H1 (cell line): Measurements from ENCODE around the gene GNB5. TPM values are rescaled to one million over a fixed set of nuclear protein-coding genes. Genes with fewer than 3 reads are reported as not detected.

Source experiments
- CHD2 ChIP-seq: IDR thresholded peaks from 2 replicates; pipeline ENCODE4 v1.6.1; 2012; ENCODE audit warnings: low read length, improper control_type of control experiment
- FOSL1 ChIP-seq: IDR thresholded peaks from 2 replicates; pipeline ENCODE4 v1.6.1; 2011; ENCODE audit warnings: mild to moderate bottlenecking, low read depth, low read length, moderate library complexity; ENCODE audit not compliant: insufficient read depth
- HDAC6 ChIP-seq: IDR thresholded peaks from one replicate; pipeline ENCODE4 v1.7.1; 2012; ENCODE audit warnings: low read depth, mild to moderate bottlenecking, inconsistent platforms, low read length, moderate library complexity
- POU5F1 ChIP-seq: IDR thresholded peaks from 2 replicates; pipeline ENCODE4 v1.6.1; 2011; ENCODE audit warnings: low read depth, mild to moderate bottlenecking, low read length, moderate library complexity
- polyA plus RNA-seq, 7 experiments: library from polyadenylated mRNA; depleted of rRNA in 3 of 7; stranded (reverse) in 5 of 7; unstranded in 2 of 7; fragments of >200 nt in 5 of 7; fragments of 200-250 nt in 2 of 7; gene quantifications; 1 replicate in 5 of 7; 2 replicates in 1 of 7; 4 replicates in 1 of 7; pipeline versions ENCODE4 v1.2.1 to v1.2.3, GENCODE V29; 2011 to 2013; ENCODE audit warnings: missing spikeins in 2 of 7, mixed read lengths in 2 of 7
- total RNA-seq: library from RNA; stranded (reverse); fragmentation: NEBNext Ultra II Directional; extraction: Animal tissue kit (Norgen Biotek cat#: 25700); gene quantifications from 2 replicates; pipeline ENCODE4 v1.2.1, GENCODE V29; 2021
- TF ChIP-seq, protein P1 (sequence below): IDR thresholded peaks from 2 replicates; pipeline ENCODE4 v1.6.1; 2011; ENCODE audit warnings: low read depth, mild to moderate bottlenecking, low read length; ENCODE audit not compliant: insufficient read depth

GNB5 gene
- total and polyA plus RNA-seq, 2 of the 8 experiments (the other 6 are each of a cell fraction or from before 2014, with no cell fraction given): 21.7 to 42.5 TPM

DNA sequence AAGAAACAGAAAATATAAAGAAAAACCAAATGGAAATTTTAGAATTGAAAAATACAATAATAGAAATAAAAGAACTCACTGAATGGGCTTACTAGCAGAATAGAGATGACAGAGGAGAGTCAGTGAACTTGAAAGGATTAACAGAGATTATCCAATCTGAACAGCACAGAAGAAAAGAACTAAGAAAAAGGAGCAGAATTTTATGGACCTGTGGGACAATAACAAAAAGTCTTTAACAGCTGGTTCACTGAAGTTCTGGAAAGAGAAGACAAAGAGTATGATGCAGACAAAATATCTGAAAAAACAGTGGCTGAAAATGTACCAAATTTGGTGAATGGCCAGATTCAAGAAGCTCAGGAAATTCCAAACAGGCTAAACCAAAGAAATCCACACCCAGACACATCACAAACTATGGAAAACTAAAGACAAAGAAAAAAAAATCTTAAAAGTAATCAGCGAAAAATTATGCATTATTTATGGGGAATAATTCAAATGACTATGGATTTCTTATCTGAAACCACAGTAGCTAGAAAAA, 9.7 kb upstream of the GNB5 start (continued):
- TF ChIP-seq POU5F1: no peak
- TF ChIP-seq, protein P1, sequence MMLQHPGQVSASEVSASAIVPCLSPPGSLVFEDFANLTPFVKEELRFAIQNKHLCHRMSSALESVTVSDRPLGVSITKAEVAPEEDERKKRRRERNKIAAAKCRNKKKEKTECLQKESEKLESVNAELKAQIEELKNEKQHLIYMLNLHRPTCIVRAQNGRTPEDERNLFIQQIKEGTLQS: no peak
- no peak for TF ChIP-seq CHD2
- no peak for TF ChIP-seq HDAC6
- no peak for TF ChIP-seq FOSL1
